GM19452 (cell line): ENCODE measurements around the gene IFT43.

Source experiments
- ATAC-seq: cut with Tn5 transposase; IDR thresholded peaks from one replicate; pipeline ENCODE4 v1.9.1; 2021; ENCODE audit not compliant: unreplicated experiment

Gene IFT43

DNA sequence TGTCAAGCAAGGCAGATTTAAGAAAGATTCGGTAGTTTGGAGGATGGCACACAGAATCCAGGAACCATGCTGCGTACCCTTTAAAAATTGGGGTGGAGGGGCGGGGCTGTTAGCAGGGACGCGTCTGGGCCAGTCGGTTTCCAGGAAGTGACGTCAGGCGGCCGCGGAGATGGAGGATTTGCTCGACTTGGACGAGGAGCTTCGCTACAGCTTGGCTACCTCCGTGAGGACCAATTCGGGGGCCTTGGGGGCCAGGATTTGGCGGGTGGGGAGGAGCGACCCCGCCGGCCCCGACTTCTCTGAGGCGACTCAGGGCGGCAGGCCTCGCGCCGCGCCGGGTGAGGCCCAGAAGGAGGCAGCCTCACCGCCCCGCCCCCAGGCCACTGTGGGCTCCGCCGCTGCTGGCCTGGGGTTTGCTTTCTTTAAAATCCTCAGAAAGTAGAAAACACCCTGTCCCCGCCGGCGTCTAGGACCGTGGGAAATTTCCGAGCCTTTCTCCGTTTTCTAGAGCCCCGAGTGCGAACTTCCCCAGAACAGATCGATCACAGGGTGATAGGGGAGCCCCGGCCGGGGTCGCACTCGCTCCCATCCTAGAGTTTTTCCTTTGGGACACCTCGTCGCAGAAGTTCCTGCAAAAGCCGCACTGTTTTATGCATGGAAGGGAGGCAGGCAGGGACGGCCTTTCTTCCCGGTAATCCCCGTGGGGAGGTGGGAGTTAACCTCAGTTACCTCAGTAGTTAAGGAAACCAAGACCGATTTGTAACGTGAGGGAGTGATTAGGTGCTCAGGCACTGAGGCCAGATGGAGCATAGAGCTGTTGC is at the start of gene IFT43:
TSS of gene IFT43 (plus strand) at position 146 of the 821 bp plus-strand sequence. CDS start at position 170, 24 bp downstream.
- peak; percentile 68 for ATAC-seq

- ATAC-seq: no peak
Measured at GRCh38 chr14:75939200-75939599, 46.4 kb upstream of the IFT43 start.

DNA sequence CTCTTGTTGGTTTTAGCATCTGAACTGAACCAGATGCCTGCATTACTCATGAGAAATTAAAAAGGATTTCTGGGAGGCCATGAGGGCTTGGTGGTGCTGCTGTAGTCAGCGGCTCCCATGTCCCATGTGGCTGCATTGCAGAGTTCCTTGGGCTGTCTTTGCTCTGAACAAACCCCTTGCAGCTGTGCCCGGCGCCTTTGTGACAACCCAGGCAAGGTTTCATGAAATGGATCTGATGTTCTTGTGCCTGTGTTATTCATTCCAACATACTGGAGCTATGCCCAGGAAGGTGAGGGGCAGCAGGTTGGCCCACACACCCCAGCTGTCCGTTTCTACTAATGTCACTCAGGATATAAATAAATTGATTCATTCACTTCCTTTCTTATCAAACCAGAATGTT is 44.5 kb upstream of the IFT43 start:
- no peak for ATAC-seq

GRCh38 chr14:75944607-75945241 is 40.8 kb upstream of the IFT43 start:
- ATAC-seq: no peak

DNA sequence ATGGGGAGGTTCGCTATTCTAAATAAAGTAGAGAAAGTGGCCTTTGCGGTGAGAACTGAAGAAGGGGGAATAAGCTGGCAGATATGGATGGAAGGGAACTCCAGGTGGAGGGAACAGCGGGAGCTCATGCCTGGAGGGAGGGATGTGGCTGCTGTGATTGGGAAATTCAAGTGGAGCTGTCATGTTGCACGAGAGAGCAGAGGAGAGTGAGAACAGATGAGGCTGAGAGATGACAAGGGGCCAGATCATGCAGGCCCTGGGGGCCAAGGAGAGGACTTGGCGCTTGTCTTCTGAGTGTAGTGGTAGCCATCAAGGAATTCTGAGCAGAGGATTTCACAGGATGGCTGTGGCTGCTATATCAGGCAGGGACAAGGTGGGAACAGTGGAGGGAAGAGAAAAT is 38.8 kb upstream of the IFT43 start:
- ATAC-seq: no peak

DNA sequence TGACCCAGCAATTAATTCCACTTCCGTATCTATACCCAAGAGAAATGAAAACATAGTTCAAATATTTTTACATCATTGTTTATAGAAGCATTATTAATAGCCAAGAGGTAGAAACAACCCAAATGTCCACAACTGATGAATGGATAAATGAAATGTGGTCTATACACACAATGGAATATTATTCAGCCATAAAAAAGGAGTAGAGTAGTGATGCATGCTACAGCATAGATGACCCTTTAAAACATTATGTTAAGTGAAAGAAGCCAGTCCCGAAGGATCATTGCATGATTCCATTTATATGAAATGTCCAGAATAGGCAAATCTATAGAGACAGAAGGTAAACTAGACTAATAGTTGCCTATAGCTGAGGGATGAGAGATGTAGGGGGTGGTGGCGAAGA is 33.1 kb upstream of the IFT43 start:
- ATAC-seq: no peak

GRCh38 chr14:75959031-75959430 is 26.5 kb upstream of the IFT43 start:
- ATAC-seq: no peak

- ATAC-seq: peak; percentile 81
Measured at GRCh38 chr14:75960231-75960630, 25.3 kb upstream of the IFT43 start.

- ATAC-seq: no peak
Measured at GRCh38 chr14:75961662-75962061, 23.9 kb upstream of the IFT43 start.

- ATAC-seq: no peak
Measured at GRCh38 chr14:75967866-75968265, 17.7 kb upstream of the IFT43 start.

DNA sequence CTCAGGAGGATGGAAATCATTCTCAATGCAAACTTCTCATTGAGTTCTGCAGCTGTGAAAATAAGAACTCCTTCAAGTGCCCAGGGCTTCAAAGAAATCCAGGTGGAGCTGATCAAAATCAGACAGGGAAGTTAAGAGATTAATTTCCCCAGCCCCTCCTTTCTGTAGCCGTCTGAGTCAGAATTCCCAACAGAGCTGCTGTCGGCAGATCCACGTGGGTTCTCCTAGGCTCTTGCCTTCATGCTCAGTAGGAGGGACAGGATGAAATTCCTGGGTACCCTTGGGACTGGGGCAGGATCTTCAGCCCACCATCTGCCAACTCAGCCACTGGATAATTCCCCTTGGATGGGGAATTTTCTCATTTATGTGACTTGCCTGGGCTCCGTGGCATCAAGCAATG is 17.1 kb upstream of the IFT43 start:
- no peak for ATAC-seq

DNA sequence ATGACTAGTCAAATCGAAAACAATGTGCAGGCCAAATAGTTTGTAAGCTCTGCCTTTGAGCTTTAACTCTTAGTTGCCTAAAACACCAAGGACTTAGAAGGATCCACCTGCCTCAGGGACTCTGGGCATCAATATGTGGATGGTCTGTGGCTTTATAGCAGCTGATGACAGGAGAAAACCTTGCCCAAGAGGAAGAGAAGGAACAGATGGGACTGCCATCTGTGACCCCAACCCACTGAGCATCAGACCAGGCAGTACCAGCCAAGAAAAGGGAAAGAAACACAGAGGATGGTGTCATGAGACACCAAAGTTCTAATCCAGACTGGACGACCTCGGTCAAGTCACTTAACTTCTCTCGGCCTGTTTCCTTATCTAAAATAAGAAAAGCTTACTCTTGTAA is 16.4 kb upstream of the IFT43 start:
- ATAC-seq: no peak

GRCh38 chr14:75969891-75970290 is 15.7 kb upstream of the IFT43 start:
- no peak for ATAC-seq

DNA sequence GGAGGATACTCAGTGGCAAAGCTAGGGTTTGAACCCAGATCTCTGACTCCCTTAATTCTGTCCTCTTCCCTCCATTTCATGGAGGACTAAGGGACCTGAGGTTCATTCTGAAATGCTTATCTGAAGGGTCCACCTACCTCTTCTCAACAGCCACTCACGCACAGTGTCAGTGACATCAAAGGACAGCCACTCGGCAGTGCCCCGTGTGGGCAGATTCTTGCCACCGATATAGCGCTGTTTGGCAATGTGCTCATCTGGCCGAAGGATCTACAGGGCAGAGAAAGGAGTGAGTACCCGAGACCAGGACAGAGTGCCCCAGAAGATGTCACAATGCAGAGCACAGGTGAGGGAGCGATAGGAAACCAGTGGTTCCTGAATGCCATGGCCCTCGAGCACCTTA is 14.6 kb upstream of the IFT43 start:
- no peak for ATAC-seq

- ATAC-seq: no peak
Measured at GRCh38 chr14:75971509-75971908, 14.1 kb upstream of the IFT43 start.

- ATAC-seq: no peak
Measured at GRCh38 chr14:75972801-75973421, 12.7 kb upstream of the IFT43 start.

- ATAC-seq: no peak
Measured at GRCh38 chr14:75976826-75977581, 8.6 kb upstream of the IFT43 start.

GRCh38 chr14:75977582-75977943 is 8.0 kb upstream of the IFT43 start:
- ATAC-seq: no peak

GRCh38 chr14:75978249-75978731 is 7.3 kb upstream of the IFT43 start:
- no peak for ATAC-seq

GRCh38 chr14:75979071-75979571 is 6.4 kb upstream of the IFT43 start:
- ATAC-seq: no peak
